ENCODE results near the gene MTA2. TPM values are rescaled to one million over a fixed set of nuclear protein-coding genes. Genes with fewer than 3 reads are reported as not detected.
"Not testable (repeated sequence)": the region's sequence is repeated elsewhere in the genome, so short reads cannot be mapped to it uniquely, and the experiment has no call there.

MTA2 gene
- total RNA-seq, 2 experiments from 2014 or later: 159 to 179 TPM

GRCh38 chr11:62644220-62644619 lies 42.6 kb upstream of the MTA2 start:
- ATAC-seq: no peak
- peak overlapping the region; percentile 32 for H3K4me3 Mint-ChIP-seq
- ChIA-PET CTCF (interaction anchor here (0.6 to 1.9 kb wide), 4 partner anchors 16 to 220 kb away, joined by 3 to 5 read pairs (median 4); no protein-coding TSS in a partner anchor), POLR2A (interaction anchor here (1.0 to 3.2 kb wide), 4 partner anchors 10 to 197 kb away, joined by 3 to 13 read pairs (median 6); partner anchors contain the start of genes TUT1 and ZBTB3)
- H3K4me1 Mint-ChIP-seq: peaks cover 43% of the 10 kb centered on the region
- H3K27ac Mint-ChIP-seq: peak overlapping the region; percentile 55
- no peaks in the 10 kb centered on the region for H3K27me3 Mint-ChIP-seq
- peaks cover 36% of the 10 kb centered on the region for H3K36me3 Mint-ChIP-seq (ENCODE audit: low read depth)
- intact Hi-C loops (cut with DNase I, micrococcal nuclease): no loop called here
- H3K9me3 Mint-ChIP-seq (ENCODE audit: low read depth): peaks cover 3% of the 10 kb centered on the region
- DNase-seq: no peak

- POLR2A ChIA-PET: interaction anchor here (0.7 kb wide), 1 partner anchor 166 kb away, joined by 3 read pairs; no protein-coding TSS in a partner anchor
- Mint-ChIP-seq H3K4me1 (peaks cover 21% of the 10 kb centered on the region), H3K36me3 (ENCODE audit: low read depth) (peaks cover 74% of the 10 kb centered on the region), H3K9me3 (ENCODE audit: low read depth) (no peaks in the 10 kb centered on the region), H3K27me3 (no peaks in the 10 kb centered on the region), H3K27ac (peak overlapping the region; percentile 59), H3K4me3 (no peak overlapping the region)
- intact Hi-C loops (cut with DNase I, micrococcal nuclease): no loop called here
- CTCF ChIA-PET: interaction anchor here (0.5 to 1.0 kb wide), 2 partner anchors 29 to 77 kb away, joined by 3 to 4 read pairs; no protein-coding TSS in a partner anchor
- DNase-seq (no peak), ATAC-seq (no peak)
These were observed 30.8 kb upstream of the MTA2 start for GRCh38 chr11:62632492-62632891.

- ATAC-seq (peak; percentile 47), DNase-seq (no peak)
- intact Hi-C loops (cut with DNase I, micrococcal nuclease): no loop called here
- Mint-ChIP-seq H3K36me3 (ENCODE audit: low read depth) (peaks cover 52% of the 10 kb centered on the region), H3K9me3 (ENCODE audit: low read depth) (no peaks in the 10 kb centered on the region), H3K27ac (peak overlapping the region; percentile 55), H3K27me3 (no peaks in the 10 kb centered on the region), H3K4me1 (peaks cover 6% of the 10 kb centered on the region), H3K4me3 (no peak overlapping the region)
- CTCF ChIA-PET: interaction anchor here (0.5 kb wide), 1 partner anchor 17 kb away, joined by 3 read pairs; no protein-coding TSS in a partner anchor
- POLR2A ChIA-PET: no interaction called here
These were observed 26.0 kb upstream of the MTA2 start for GRCh38 chr11:62627713-62628112.

GRCh38 chr11:62622476-62623089 lies 20.9 kb upstream of the MTA2 start:
- DNase-seq (no peak), ATAC-seq (no peak)
- intact Hi-C loops (cut with DNase I, micrococcal nuclease): loop anchor here (1.0 kb wide), 11 partner anchors 10 to 830 kb away; partner anchors contain the start of genes EML3 (in 2 of the 2), TUT1 (in 2 of the 2), C11orf98 (in 1 of the 2) and CSKMT (in 1 of the 2)
- Mint-ChIP-seq H3K27me3 (no peaks in the 10 kb centered on the region), H3K4me3 (peak overlapping the region; percentile 92), H3K9me3 (ENCODE audit: low read depth) (no peaks in the 10 kb centered on the region), H3K36me3 (ENCODE audit: low read depth) (peaks cover 32% of the 10 kb centered on the region), H3K4me1 (peaks cover 27% of the 10 kb centered on the region), H3K27ac (peak overlapping the region; percentile 94)
- POLR2A ChIA-PET: interaction anchor here (0.6 to 3.2 kb wide), 11 partner anchors 11 to 229 kb away, joined by 3 to 16 read pairs (median 6); partner anchors contain the start of genes C11orf98, CSKMT, GANAB and HNRNPUL2
- CTCF ChIA-PET: interaction anchor here (0.7 to 2.9 kb wide), 7 partner anchors 10 to 57 kb away, joined by 3 to 14 read pairs (median 6); partner anchors contain the start of genes EML3, GANAB, ROM1 and TUT1

- ChIA-PET POLR2A (interaction anchor here (0.6 to 3.2 kb wide), 14 partner anchors 10 to 234 kb away, joined by 3 to 16 read pairs (median 6); partner anchors contain the start of genes BSCL2, C11orf98, CSKMT and GANAB), CTCF (interaction anchor here (0.7 to 2.9 kb wide), 11 partner anchors 9 to 58 kb away, joined by 3 to 14 read pairs (median 5); partner anchors contain the start of genes C11orf98, CSKMT, EML3 and GANAB)
- Mint-ChIP-seq H3K27ac (peak within 1 kb of the TSS; percentile 94), H3K27me3 (no peaks in the 10 kb centered on the region), H3K36me3 (ENCODE audit: low read depth) (peaks cover 32% of the 10 kb centered on the region), H3K9me3 (ENCODE audit: low read depth) (no peaks in the 10 kb centered on the region), H3K4me1 (peaks cover 29% of the 10 kb centered on the region), H3K4me3 (peak within 1 kb of the TSS; percentile 92)
- intact Hi-C loops (cut with DNase I, micrococcal nuclease): loop anchor here (1.0 kb wide), 11 partner anchors 10 to 830 kb away; partner anchors contain the start of genes EML3 (in 2 of the 2), TUT1 (in 2 of the 2), C11orf98 (in 1 of the 2) and CSKMT (in 1 of the 2)
- DNase-seq (peak; percentile 97), ATAC-seq (peak; percentile 94)
These were observed 20.2 kb upstream of the MTA2 start, which contains the start of gene B3GAT3 for GRCh38 chr11:62621567-62622470. TSS of gene B3GAT3 (minus strand) at chr11:62621986. CDS start at chr11:62621947, 39 bp downstream.

GRCh38 chr11:62621027-62621566 lies 19.4 kb upstream of the MTA2 start:
- intact Hi-C loops (cut with DNase I, micrococcal nuclease): no loop called here
- ChIA-PET POLR2A (interaction anchor here (0.6 to 3.2 kb wide), 14 partner anchors 10 to 235 kb away, joined by 3 to 16 read pairs (median 4); partner anchors contain the start of genes BSCL2, C11orf98, CSKMT and GANAB), CTCF (interaction anchor here (0.9 to 2.9 kb wide), 8 partner anchors 9 to 165 kb away, joined by 3 to 14 read pairs (median 6); partner anchors contain the start of genes C11orf98, CSKMT, EML3 and MTA2)
- no peaks in the 10 kb centered on the region for H3K27me3 Mint-ChIP-seq
- peak overlapping the region; percentile 92 for H3K4me3 Mint-ChIP-seq
- peak overlapping the region; percentile 93 for H3K27ac Mint-ChIP-seq
- H3K9me3 Mint-ChIP-seq (ENCODE audit: low read depth): no peaks in the 10 kb centered on the region
- DNase-seq (no peak), ATAC-seq (no peak)
- H3K36me3 Mint-ChIP-seq (ENCODE audit: low read depth): peaks cover 34% of the 10 kb centered on the region
- peaks cover 29% of the 10 kb centered on the region for H3K4me1 Mint-ChIP-seq

GRCh38 chr11:62616957-62617356 lies 15.3 kb upstream of the MTA2 start:
- CTCF ChIA-PET: interaction anchor here (0.6 to 1.8 kb wide), 2 partner anchors 10 to 170 kb away, joined by 3 to 6 read pairs; no protein-coding TSS in a partner anchor
- H3K4me3 Mint-ChIP-seq; DNase-seq; ATAC-seq; intact Hi-C loops (cut with DNase I, micrococcal nuclease); H3K27me3 Mint-ChIP-seq; POLR2A ChIA-PET; H3K27ac Mint-ChIP-seq; H3K9me3 Mint-ChIP-seq (ENCODE audit: low read depth): not testable (repeated sequence)
- Mint-ChIP-seq H3K4me1 (peaks cover 41% of the 10 kb centered on the region), H3K36me3 (ENCODE audit: low read depth) (peaks cover 36% of the 10 kb centered on the region)

- Mint-ChIP-seq H3K4me1 (peaks cover 37% of the 10 kb centered on the region), H3K9me3 (ENCODE audit: low read depth) (no peaks in the 10 kb centered on the region), H3K27ac (no peak overlapping the region), H3K4me3 (no peak overlapping the region), H3K27me3 (no peaks in the 10 kb centered on the region), H3K36me3 (ENCODE audit: low read depth) (peaks cover 29% of the 10 kb centered on the region)
- intact Hi-C loops (cut with DNase I, micrococcal nuclease): no loop called here
- DNase-seq (no peak), ATAC-seq (no peak)
- ChIA-PET CTCF (no interaction called here), POLR2A (no interaction called here)
These were observed 13.9 kb upstream of the MTA2 start for GRCh38 chr11:62615521-62615920.

- H3K27me3 Mint-ChIP-seq: no peaks in the 10 kb centered on the region
- intact Hi-C loops (cut with DNase I, micrococcal nuclease): loop anchor here (5.0 kb wide), 2 partner anchors 57 to 243 kb away; no protein-coding TSS in a partner anchor
- peak overlapping the region; percentile 87 for H3K27ac Mint-ChIP-seq
- ATAC-seq: peak; percentile 55
- POLR2A ChIA-PET: no interaction called here
- no peaks in the 10 kb centered on the region for H3K9me3 Mint-ChIP-seq (ENCODE audit: low read depth)
- CTCF ChIA-PET: interaction anchor here (0.5 to 1.8 kb wide), 2 partner anchors 13 to 118 kb away, joined by 3 to 10 read pairs; partner anchors contain the start of gene MTA2
- H3K36me3 Mint-ChIP-seq (ENCODE audit: low read depth): peaks cover 33% of the 10 kb centered on the region
- H3K4me1 Mint-ChIP-seq: peaks cover 34% of the 10 kb centered on the region
- peak; percentile 80 for DNase-seq
- peak overlapping the region; percentile 35 for H3K4me3 Mint-ChIP-seq
These were observed 12.6 kb upstream of the MTA2 start for GRCh38 chr11:62614275-62614674.

GRCh38 chr11:62613291-62613778 lies 11.7 kb upstream of the MTA2 start:
- Mint-ChIP-seq H3K9me3 (ENCODE audit: low read depth) (no peaks in the 10 kb centered on the region), H3K27ac (peak overlapping the region; percentile 87), H3K27me3 (no peaks in the 10 kb centered on the region), H3K4me3 (peak overlapping the region; percentile 35), H3K36me3 (ENCODE audit: low read depth) (peaks cover 37% of the 10 kb centered on the region), H3K4me1 (peaks cover 35% of the 10 kb centered on the region)
- CTCF ChIA-PET: interaction anchor here (0.7 to 2.4 kb wide), 5 partner anchors 8 to 43 kb away, joined by 4 to 14 read pairs (median 10); partner anchors contain the start of genes B3GAT3 and MTA2
- DNase-seq (no peak), ATAC-seq (no peak)
- intact Hi-C loops (cut with DNase I, micrococcal nuclease): loop anchor here (2.0 to 5.0 kb wide), 5 partner anchors 33 to 244 kb away; partner anchors contain the start of genes BSCL2 (in 1 of the 2), C11orf98 (in 1 of the 2), CSKMT (in 1 of the 2) and GANAB (in 1 of the 2)
- POLR2A ChIA-PET: interaction anchor here (0.6 to 2.7 kb wide), 3 partner anchors 12 to 198 kb away, joined by 3 to 21 read pairs (median 5); partner anchors contain the start of genes MTA2 and TUT1

All from activated CD4-positive, alpha-beta T cell treated with anti-CD3 and anti-CD28 coated beads for 36 hours (primary cell).